Right ventricle myocardium superior (tissue), 1 donor: ENCODE results near the gene PRICKLE2. TPM values are rescaled to one million over a fixed set of nuclear protein-coding genes. Genes with fewer than 3 reads are reported as not detected.

Experiments used
- ATAC-seq: fragments of 200-7000 bp; cut with Tn5 transposase; one replicate; pipeline ENCODE4 v1.9.1; 2020; ENCODE audit warnings: mild to moderate bottlenecking; ENCODE audit not compliant: poor library complexity
- DNase-seq: peaks from one replicate; pipeline ENCODE4 v3.0.0-alpha.2; 2020
- intact Hi-C: fragments of 100-400 bp; cut with DNase I; formaldehyde crosslinking; loops from one replicate; pipeline ENCODE4 v1.11.2; 2022
- total RNA-seq: library from RNA; stranded (reverse); fragmentation: NEBNext Ultra II Directional; extraction: Animal tissue kit (Norgen Biotek cat#: 25700); gene quantifications from one replicate; pipeline ENCODE4 v1.2.1, GENCODE V29; 2021
- donor health status: DM: no; HTN: yes; CAD: no; lungs with severe emphysema.

The PRICKLE2 gene
- total RNA-seq, 1 donor from 2014 or later, result 5.9 TPM

- DNase-seq, result no peak
- intact Hi-C loops, result no loop called here
Measured at GRCh38 chr3:64074895-64075679, 150.2 kb downstream of the PRICKLE2 start.

GRCh38 chr3:64074060-64074459 lies 151.2 kb downstream of the PRICKLE2 start:
- DNase-seq (no peak), ATAC-seq (no peak)
- intact Hi-C loops, result no loop called here

More at GRCh38 chr3:64074895-64075679, 150.2 kb downstream of the PRICKLE2 start:
- no peak for ATAC-seq

- no peak for DNase-seq
- intact Hi-C loops, result no loop called here
Measured at GRCh38 chr3:64073158-64073761, 152.0 kb downstream of the PRICKLE2 start.

GRCh38 chr3:64072126-64072525 lies 153.1 kb downstream of the PRICKLE2 start:
- peak; percentile 40 for ATAC-seq
- DNase-seq, result no peak
- intact Hi-C loops, result no loop called here

More at GRCh38 chr3:64073158-64073761, 152.0 kb downstream of the PRICKLE2 start:
- ATAC-seq, result peak; percentile 25

- DNase-seq, result no peak
- intact Hi-C loops, result no loop called here
- no peak for ATAC-seq
Measured at GRCh38 chr3:64070704-64071103, 154.6 kb downstream of the PRICKLE2 start.

- intact Hi-C loops, result no loop called here
- ATAC-seq (peak; percentile 77), DNase-seq (no peak)
Measured at GRCh38 chr3:64067506-64068346, 157.5 kb downstream of the PRICKLE2 start.

GRCh38 chr3:64064804-64065203 lies 160.5 kb downstream of the PRICKLE2 start:
- DNase-seq, result no peak
- intact Hi-C loops, result no loop called here
- ATAC-seq, result no peak

- intact Hi-C loops, result no loop called here
- ATAC-seq, result no peak
- no peak for DNase-seq
Measured at GRCh38 chr3:64063983-64064438, 161.3 kb downstream of the PRICKLE2 start.

GRCh38 chr3:64063207-64063982 lies 161.9 kb downstream of the PRICKLE2 start:
- ATAC-seq (no peak), DNase-seq (no peak)
- intact Hi-C loops, result no loop called here

GRCh38 chr3:64061628-64062027 lies 163.6 kb downstream of the PRICKLE2 start:
- ATAC-seq (no peak), DNase-seq (no peak)
- intact Hi-C loops, result no loop called here

- DNase-seq (no peak), ATAC-seq (no peak)
- intact Hi-C loops, result no loop called here
Measured at GRCh38 chr3:64059484-64060175, 165.6 kb downstream of the PRICKLE2 start.

- intact Hi-C loops, result no loop called here
- ATAC-seq, result no peak
- no peak for DNase-seq
Measured at GRCh38 chr3:64058566-64058965, 166.7 kb downstream of the PRICKLE2 start.

GRCh38 chr3:64057231-64057630 lies 168.0 kb downstream of the PRICKLE2 start:
- DNase-seq, result no peak
- ATAC-seq, result no peak
- intact Hi-C loops, result no loop called here

GRCh38 chr3:64056606-64057180 lies 168.6 kb downstream of the PRICKLE2 start:
- intact Hi-C loops, result no loop called here
- DNase-seq, result no peak
- no peak for ATAC-seq

- DNase-seq, result no peak
- intact Hi-C loops, result no loop called here
Measured at GRCh38 chr3:64055076-64055475, 170.2 kb downstream of the PRICKLE2 start.

GRCh38 chr3:64054488-64054887 lies 170.8 kb downstream of the PRICKLE2 start:
- DNase-seq (no peak), ATAC-seq (no peak)
- intact Hi-C loops, result no loop called here

More at GRCh38 chr3:64055076-64055475, 170.2 kb downstream of the PRICKLE2 start:
- ATAC-seq, result no peak

- DNase-seq (no peak), ATAC-seq (no peak)
- intact Hi-C loops, result no loop called here
Measured at GRCh38 chr3:64053581-64053980, 171.7 kb downstream of the PRICKLE2 start.

GRCh38 chr3:64053117-64053516 lies 172.1 kb downstream of the PRICKLE2 start:
- no peak for DNase-seq
- ATAC-seq, result no peak
- intact Hi-C loops, result no loop called here
